GM21423 (cell line): ENCODE measurements around the gene TMED4.
"Not testable (repeated sequence)": the region's sequence is repeated elsewhere in the genome, so short reads cannot be mapped to it uniquely, and the experiment has no call there.

Experiments
- ATAC-seq: cut with Tn5 transposase; IDR thresholded peaks from one replicate; pipeline ENCODE4 v1.9.1; 2021; ENCODE audit warnings: mild to moderate bottlenecking, moderate library complexity; ENCODE audit not compliant: unreplicated experiment

The TMED4 gene

DNA sequence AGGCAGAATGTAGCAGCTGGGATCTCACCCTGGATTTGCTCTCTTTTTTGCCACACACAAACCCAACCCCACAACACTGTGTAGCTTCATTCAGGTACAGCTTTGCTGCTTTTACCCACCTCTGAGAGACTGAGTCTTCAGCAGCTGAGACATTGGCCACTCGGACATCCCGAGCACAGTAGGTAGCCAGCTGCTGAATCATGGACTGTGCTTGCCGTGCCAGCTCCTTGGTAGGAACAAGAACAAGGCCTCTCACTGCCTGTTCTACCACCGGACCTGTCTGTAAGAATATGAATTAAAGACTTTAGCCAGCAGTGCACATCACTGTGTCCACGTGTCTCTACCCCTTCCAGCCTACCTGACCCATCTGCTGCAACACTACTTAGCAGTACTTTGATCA, 9.3 kb downstream of the TMED4 start:
- no peak for ATAC-seq

DNA sequence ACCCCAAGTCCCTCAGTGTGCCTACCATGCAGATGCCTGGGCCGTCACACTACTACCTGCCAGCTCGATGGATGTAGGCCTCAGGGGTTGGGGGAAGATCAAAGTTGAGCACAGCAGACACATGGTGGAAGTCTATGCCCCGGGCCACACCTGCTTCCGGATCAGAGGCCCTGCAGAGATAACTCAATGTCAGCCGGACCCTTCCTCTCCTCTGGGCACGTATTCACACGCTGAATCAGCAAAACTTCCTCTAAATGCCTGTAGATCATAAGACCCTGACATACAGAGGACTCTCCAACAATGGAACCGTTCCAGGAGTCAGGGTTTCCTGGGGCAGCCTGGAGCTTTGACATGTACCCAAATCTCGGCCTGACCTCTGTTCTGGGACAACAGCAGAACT, 12.1 kb downstream of the TMED4 start:
- ATAC-seq = no peak

DNA sequence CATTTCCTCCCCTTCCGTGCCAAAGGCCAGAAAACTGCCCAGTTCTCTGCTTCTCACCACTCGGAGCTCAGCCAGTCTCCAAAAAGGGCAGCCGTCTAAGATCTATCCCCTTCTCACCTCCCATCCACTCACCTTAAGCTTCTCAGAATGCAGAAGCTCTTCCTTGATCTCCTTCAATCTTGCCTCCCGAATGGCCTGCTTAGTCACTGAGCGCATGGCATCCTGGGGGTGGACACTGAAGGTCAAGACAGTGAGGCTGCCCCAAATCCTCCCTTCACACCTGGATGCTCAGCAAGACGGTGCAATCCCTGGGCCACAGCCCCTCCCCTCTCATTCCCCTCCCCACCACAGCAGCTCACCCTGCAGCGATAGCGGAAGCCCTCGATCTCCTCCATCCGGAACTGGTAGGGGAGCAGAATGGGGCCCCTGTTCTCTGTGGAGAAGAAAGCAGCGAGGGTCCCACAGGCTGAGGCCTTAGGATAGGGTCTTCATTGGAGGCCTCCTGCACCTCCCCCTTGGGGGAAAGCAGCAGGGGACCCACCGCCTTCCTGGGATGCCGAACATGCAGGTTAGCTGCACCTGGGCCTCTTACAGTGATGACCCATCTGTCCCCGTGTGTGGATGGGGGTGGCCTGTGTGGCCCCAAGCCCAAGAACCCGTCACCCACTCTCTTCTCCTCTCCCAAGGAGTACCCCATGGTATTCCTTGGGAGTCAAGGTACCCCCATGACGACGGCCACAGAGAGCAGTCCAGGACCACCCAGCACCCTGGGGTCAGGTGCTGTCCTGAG, 13.1 kb downstream of the TMED4 start:
- no peak for ATAC-seq

- ATAC-seq = no peak
Measured at GRCh38 chr7:44567884-44568283, 14.1 kb downstream of the TMED4 start.

DNA sequence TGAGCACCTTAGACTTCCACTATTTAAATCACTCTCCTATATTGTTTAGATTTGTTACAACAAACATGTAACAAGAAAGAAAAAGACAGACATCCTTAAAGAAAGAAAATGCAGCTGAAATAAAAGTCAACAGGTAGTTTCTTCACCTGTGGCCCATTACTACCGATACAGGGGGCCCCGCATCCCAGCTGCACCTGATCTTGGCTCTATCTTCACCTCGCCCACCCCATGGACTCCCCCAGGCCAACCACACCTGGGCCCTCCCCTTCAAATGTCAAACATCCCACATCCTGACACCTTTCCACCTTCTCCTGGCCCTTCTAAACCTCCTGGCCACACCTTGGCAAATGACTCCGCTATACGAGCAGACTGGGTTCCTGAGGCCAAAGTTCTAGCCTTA, 15.4 kb downstream of the TMED4 start:
- ATAC-seq = no peak

DNA sequence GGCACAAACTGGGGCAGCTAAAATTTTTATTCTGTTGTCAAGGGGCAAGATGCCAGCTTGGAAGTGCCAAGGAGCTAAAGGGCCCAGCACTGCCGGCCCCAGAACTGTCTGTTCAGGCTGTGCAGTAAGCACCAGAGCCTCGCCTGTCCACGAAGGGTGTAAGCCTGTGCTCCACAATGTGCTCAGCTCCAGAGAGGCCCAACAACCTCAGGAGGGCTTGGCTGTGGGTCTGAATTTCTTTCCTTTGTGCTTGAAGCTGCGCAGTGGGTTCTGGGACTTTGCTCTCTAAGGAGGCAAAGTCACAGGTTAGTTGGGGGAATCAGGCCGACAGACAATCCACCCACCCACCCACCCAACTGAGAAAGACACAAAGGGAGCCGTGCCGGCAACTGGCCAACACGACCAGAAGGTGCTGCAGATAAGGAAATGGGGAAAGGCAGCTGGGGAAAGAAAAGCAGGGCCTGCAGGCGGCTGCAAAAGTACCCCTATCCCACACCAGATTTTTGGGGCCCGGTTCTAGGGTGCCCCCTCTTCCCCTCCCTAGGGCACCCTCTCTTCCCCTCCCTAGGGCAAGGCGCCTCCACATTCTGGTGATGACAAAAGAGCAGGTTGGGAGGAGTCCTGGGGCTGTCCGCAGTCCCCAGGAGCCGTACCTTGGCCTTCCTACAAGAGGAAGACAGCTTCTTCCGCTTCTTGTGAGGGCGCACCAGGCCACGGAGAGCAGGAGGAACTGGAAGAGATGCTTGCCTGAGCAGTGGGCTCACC, 16.1 kb downstream of the TMED4 start:
- ATAC-seq = peak; percentile 26

GRCh38 chr7:44565097-44565794, 16.8 kb downstream of the TMED4 start:
- peak; percentile 67 for ATAC-seq

- no peak for ATAC-seq
Measured at GRCh38 chr7:44564606-44565005, 17.4 kb downstream of the TMED4 start.

- no peak for ATAC-seq
Measured at GRCh38 chr7:44563171-44563679, 18.8 kb downstream of the TMED4 start.

DNA sequence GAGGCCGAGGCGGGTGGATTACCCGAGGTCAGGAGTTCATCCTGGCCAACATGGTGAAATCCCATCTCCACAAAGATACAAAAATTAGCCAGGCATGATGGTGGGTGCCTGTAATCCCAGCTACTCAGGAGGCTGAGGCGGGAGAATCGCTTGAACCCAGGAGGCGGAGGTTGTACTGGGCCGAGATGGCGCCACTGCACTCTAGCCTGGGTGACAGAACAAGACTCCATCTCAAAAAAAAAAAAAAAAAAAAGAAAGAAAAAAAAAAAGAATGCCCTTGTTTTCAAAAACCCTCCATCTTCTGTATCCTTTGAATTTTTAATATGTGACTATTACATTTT, 19.4 kb downstream of the TMED4 start:
- ATAC-seq = not testable (repeated sequence)

DNA sequence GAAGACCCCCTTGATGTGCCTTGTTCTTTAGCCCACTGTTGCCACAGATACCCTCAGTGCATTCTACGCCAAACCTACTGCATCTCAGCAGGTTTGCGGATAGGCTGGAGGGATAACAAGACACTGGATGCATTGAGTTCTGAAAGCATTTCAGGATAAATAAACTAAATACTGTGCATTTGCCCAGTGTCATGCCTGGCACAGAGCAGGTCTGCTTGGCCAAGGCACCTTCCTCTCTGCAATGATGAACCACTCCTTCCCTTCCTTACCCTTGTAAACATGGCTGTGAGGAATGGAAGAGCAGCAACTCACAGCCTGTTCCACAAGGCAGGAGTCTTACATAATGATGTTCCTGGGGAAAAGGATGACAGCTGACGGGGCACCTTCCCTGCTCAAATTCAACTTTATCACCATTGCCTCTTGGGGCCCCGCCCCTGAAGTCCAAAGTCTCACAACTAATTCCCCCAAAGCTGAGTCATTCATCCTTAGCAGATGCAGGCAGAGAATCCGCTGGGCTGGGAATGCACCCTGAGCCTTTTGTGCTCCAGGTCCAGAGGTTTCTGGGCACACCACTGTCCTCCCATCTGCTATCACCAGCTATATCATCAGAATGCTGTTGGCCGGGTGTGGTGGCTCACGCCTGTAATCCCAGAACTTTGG, 19.9 kb downstream of the TMED4 start:
- no peak for ATAC-seq

- ATAC-seq = no peak
Measured at GRCh38 chr7:44561481-44561880, 20.6 kb downstream of the TMED4 start.

- ATAC-seq = no peak
Measured at GRCh38 chr7:44559485-44559884, 22.5 kb downstream of the TMED4 start.

DNA sequence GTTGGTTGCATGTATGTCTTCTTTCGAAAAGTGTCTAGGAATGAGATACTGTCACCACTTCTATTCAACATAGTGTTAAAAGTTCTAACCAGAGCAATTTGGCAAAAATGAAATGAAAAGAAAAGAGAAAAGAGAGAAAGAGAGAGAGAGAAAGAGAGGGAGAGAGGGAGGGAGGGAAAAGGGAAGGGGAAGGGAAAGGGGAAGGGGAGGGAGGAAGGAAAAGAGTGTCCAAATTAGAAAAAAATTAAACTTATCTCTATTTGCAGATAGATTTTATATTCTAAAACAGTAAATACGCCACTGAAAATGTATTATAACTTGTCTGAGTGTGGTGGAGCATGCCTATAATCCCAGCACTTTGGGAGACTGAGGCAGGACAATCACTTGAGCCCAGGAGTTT, 24.5 kb downstream of the TMED4 start:
- no peak for ATAC-seq

- no peak for ATAC-seq
Measured at GRCh38 chr7:44555350-44555749, 26.7 kb downstream of the TMED4 start.

GRCh38 chr7:44552473-44553005, 29.5 kb downstream of the TMED4 start:
- ATAC-seq = not testable (repeated sequence)

- ATAC-seq = no peak
Measured at GRCh38 chr7:44549457-44549856, 32.6 kb downstream of the TMED4 start.

GRCh38 chr7:44548893-44549292, 33.1 kb downstream of the TMED4 start:
- ATAC-seq = no peak

DNA sequence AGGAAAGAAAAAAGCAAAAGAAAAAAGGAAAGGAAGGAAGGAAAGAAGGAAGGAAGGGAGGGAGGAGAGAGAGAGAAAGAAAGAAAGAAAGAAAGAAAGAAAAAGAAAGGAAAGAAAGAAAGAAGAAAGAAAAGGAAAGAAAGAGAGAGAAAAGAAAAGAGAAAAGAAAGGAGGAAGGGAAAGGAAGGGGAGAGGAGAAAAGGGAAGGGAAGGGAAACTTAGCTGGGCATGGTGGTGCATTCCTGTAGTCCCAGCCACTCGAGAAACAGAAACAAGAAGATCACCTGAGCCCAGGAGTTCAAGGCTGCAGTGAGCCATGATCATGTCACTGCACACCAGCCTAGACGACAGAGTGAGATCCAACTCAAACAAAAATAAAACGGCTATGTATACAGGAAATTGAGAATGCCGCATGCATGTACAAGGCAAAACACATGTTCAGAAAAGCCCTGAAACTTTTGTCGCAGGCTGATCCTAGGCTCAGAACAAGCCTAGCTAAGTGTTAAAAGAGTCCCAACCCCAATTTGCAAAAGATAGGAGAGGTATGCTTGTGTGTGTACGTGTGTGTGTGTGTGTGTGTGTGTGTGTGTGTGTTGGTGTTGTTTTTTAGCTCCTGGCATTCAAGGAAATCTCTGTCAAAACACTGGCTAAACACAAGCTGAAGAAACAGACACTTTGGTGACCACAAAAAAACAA, 34.3 kb downstream of the TMED4 start:
- ATAC-seq = no peak
